ENCODE data around the gene NPPC. TPM values are rescaled to one million over a fixed set of nuclear protein-coding genes. Genes with fewer than 3 reads are reported as not detected.

Gene NPPC
- polyA plus RNA-seq, 2 of the 4 experiments (the other 2 are of a cell fraction) = not detected

GRCh38 chr2:231924889-231925275 is 1.3 kb downstream of the NPPC start:
- ChIA-PET CTCF (interaction anchor here (0.7 to 12.7 kb wide), 51 partner anchors 9 to 599 kb away, joined by 3 to 154 read pairs (median 5); partner anchors contain the start of gene PRSS56), POLR2A (no interaction called here)
- TF ChIP-seq RCOR1 (IDR thresholded peaks at IDR 0.05; ENCODE audit: low read depth, low read length) (no peak), CHD4 (IDR thresholded peaks at IDR 0.05; ENCODE audit: borderline replicate concordance) (no peak), CHD2 (IDR thresholded peaks at IDR 0.05; ENCODE audit: low read length, partially characterized antibody) (no peak), CTCF (IDR thresholded peaks at IDR 0.05) (no peak), ZC3H11A (IDR thresholded peaks at IDR 0.05) (no peak), HOXB5 (CRISPR knock-in tag; IDR thresholded peaks at IDR 0.05) (no peak), KDM1A (IDR thresholded peaks at IDR 0.05; ENCODE audit: low read depth) (no peak), POLR2AphosphoS2 (conservative IDR thresholded peaks at IDR 0.05; ENCODE audit: low read length) (no peak), EP300 (IDR thresholded peaks at IDR 0.05) (no peak), CBX2 (IDR thresholded peaks at IDR 0.05; ENCODE audit: borderline replicate concordance, low read depth) (no peak)
- H3K27ac ChIP-seq = 0 out of 6 replicates have a peak overlapping the region, but pooled peaks of 1 of the 2 experiments have one; percentile 19
- H3K4me3 ChIP-seq = peak overlapping the region; percentile 47; the same call in 1 of the 3 replicates
- 25% methylated on average over 7 of the region's 8 CpGs for WGBS (ENCODE audit: missing lambda C conversion rate)
- FAIRE-seq (no peak), ATAC-seq (peak; percentile 20 to 27; a peak in 5 of 6 replicates), DNase-seq (ENCODE audit: low read depth in 1 of 2, low spot score in 1 of 2) (peak in 1 of 2 experiments; percentile 36)
- no peaks in the 10 kb centered on the region for H3K9me3 ChIP-seq
- H3K4me2 ChIP-seq = peak overlapping the region; percentile 85
- peaks cover 4% of the 10 kb centered on the region; the same call in 1 of the 3 replicates for H3K4me1 ChIP-seq

DNA sequence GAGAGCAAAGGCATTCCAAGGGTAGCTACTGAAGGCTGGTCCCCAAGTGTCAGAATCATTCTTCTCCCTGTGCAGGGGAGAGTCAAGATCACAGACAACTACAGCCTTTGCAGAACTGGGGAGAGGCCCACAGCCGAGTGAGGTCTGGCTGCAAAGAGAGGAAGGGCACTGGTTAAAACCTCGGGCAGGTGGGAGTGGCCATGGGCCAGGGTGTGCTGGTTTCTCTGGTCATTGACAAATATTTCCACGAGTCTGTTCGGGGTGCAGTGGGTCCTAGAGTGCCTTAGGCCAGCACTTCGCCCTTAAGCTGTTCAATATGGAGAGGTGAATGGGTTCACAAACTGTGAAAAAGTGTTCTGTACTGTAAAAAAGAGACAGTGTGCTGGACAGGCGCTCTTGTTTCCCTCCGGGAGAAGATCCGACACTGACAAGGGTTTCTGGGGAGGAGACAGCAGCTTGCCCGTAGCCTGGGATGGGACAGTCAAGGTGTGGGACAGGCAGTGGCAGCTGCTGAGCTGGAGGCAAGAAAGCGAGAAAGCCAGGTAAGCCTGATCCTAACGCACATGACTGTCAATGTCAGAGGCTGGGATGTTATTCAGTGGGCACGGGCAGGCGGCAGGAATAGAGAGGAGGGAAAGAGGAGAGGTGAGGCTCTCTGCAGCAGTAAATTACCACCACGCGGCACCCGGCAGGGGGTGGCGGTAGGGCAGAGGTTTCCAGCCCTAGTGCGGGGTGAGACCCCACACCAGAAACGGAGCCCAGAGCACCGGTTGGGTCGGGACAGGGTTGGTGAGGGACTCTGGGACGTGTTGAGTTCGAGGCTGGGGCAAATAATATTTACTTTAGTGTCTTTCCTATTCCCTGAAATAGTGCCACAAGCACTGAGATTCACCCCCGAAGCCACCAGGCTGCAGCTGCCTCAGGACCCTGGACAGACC is 2.0 kb downstream of the NPPC start:
- WGBS (ENCODE audit: missing lambda C conversion rate) = 74% methylated on average over 24 of the region's 24 CpGs
- Histone ChIP-seq H3K27ac (no peak overlapping the region), H3K4me1 (peaks cover 4% of the 10 kb centered on the region; the same call in 1 of the 3 replicates), H3K4me3 (no peak overlapping the region), H3K9me3 (no peaks in the 10 kb centered on the region), H3K4me2 (peak overlapping the region; percentile 85; the same call in 1 of the 3 replicates)
- no peak for FAIRE-seq
- TF ChIP-seq, protein P1, sequence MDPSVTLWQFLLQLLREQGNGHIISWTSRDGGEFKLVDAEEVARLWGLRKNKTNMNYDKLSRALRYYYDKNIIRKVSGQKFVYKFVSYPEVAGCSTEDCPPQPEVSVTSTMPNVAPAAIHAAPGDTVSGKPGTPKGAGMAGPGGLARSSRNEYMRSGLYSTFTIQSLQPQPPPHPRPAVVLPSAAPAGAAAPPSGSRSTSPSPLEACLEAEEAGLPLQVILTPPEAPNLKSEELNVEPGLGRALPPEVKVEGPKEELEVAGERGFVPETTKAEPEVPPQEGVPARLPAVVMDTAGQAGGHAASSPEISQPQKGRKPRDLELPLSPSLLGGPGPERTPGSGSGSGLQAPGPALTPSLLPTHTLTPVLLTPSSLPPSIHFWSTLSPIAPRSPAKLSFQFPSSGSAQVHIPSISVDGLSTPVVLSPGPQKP (IDR thresholded peaks at IDR 0.05; ENCODE audit: low read depth, low read length) = no peak
- TF ChIP-seq, protein P2, sequence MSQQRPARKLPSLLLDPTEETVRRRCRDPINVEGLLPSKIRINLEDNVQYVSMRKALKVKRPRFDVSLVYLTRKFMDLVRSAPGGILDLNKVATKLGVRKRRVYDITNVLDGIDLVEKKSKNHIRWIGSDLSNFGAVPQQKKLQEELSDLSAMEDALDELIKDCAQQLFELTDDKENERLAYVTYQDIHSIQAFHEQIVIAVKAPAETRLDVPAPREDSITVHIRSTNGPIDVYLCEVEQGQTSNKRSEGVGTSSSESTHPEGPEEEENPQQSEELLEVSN (IDR thresholded peaks at IDR 0.05; ENCODE audit: borderline replicate concordance, low read depth) = no peak
- TF ChIP-seq HMGXB4 (CRISPR knock-in tag; IDR thresholded peaks at IDR 0.05; ENCODE audit: borderline replicate concordance) (no peak), SMC3 (IDR thresholded peaks at IDR 0.05) (no peak), MAZ (IDR thresholded peaks at IDR 0.05; ENCODE audit: borderline replicate concordance, low read depth, low read length) (no peak), RNF2 (IDR thresholded peaks at IDR 0.05; ENCODE audit: borderline replicate concordance, low read depth) (no peak), RAD21 (conservative IDR thresholded peaks at IDR 0.05 in 1 of 2, IDR thresholded peaks at IDR 0.05 in 1 of 2) (no peak), PBX3 (IDR thresholded peaks at IDR 0.05) (no peak), RCOR1 (IDR thresholded peaks at IDR 0.05; ENCODE audit: low read depth, low read length) (no peak), FOSL2 (IDR thresholded peaks at IDR 0.05) (no peak), FOSL2 (CRISPR knock-in tag; IDR thresholded peaks at IDR 0.05) (no peak), RARB (CRISPR knock-in tag; IDR thresholded peaks at IDR 0.05) (no peak), POLR2A (IDR thresholded peaks at IDR 0.05; ENCODE audit: low read length) (no peak), TP53 (CRISPR knock-in tag; IDR thresholded peaks at IDR 0.05) (no peak), KDM1A (IDR thresholded peaks at IDR 0.05; ENCODE audit: low read depth) (no peak), ESRRA (IDR thresholded peaks at IDR 0.05; ENCODE audit: borderline replicate concordance, low read length) (no peak), HDAC2 (IDR thresholded peaks at IDR 0.05) (no peak), EP300 (IDR thresholded peaks at IDR 0.05) (no peak), HEYL (CRISPR knock-in tag; IDR thresholded peaks at IDR 0.05) (no peak)
- TF ChIP-seq, protein P3, sequence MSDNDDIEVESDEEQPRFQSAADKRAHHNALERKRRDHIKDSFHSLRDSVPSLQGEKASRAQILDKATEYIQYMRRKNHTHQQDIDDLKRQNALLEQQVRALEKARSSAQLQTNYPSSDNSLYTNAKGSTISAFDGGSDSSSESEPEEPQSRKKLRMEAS (IDR thresholded peaks at IDR 0.05) = no peak
- POLR2A ChIA-PET = no interaction called here
- no peak for DNase-seq (ENCODE audit: low read depth in 1 of 2, low spot score in 1 of 2)
- ATAC-seq = no peak
- CTCF ChIA-PET = interaction anchor here (0.7 to 12.7 kb wide), 44 partner anchors 8 to 600 kb away, joined by 3 to 154 read pairs (median 5); partner anchors contain the start of gene PRSS56

Measured in A549 (cell line).